ENCODE data around the gene PPP4R1.
"Not testable (repeated sequence)": the region's sequence is repeated elsewhere in the genome, so short reads cannot be mapped to it uniquely, and the experiment has no call there.

PPP4R1 gene

DNA sequence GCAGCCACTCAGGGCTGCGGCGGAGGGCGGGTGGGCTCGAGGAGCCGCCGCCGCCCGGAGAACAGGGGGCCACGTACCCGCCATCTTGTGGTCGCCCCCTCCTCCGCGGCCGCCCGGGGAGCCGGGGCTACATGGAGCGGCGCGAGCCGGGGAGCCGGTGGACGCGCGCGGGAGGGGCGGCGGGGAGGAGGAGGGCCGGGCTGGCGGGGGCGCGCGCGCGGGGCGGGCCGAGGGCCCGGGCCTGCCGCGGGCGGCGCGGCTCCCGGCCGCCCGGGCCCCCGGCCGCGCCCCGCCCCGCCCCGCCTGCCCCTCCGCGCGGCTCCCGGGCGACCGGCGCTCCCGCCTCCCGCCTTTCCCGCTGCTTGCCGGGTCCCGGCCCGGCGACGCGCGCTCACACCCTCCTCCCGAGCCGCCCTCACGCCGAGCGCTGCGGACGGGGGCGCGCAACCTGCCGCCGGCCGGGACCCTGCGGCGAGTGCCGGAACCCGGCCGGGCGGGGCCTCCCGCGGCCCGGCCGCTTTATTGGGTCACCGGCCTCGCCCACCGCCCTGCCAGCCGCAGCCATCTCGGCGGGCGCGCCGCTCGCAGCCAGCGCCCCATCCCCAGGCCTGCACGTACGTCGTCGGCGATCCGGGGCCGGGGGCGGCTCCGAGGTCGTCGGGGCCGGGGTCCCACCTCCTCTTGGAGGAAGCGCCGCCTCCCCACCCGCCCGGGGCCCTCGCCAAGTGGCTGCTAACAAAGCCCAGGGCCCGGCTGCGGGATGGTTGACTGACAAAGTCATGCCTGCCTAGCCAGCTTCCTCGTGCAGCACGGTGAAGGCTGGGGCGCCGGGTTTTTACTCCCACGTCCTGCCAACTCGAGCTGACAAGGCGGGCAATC lies at the start of gene PPP4R1:
Gene PPP4R1 (minus strand): TSS at position 159 of the 879 bp plus-strand sequence. CDS start 75 bp downstream, at position 84.
- peak; percentile 75 for DNase-seq

DNA sequence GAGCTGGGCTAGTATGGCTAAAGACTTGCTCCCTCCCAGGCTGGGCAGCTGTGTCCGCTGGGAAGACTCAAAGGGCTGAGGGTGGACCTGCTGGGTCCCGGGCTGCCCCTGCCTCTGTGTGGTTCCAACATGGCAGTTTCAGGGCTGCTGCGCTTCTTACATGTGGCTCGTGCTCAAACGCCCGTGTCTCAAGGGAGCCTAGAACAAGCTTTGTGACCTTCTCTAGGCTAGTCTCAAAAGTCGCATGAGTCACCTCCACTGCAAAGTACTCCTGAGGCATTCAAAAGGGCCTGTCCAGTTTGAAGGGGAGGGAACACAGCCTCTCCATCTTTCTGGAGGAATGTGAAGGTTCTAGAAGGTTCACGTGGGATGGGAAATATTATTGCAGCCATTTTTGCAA lies 49.0 kb upstream of the PPP4R1 start:
- DNase-seq: no peak

DNA sequence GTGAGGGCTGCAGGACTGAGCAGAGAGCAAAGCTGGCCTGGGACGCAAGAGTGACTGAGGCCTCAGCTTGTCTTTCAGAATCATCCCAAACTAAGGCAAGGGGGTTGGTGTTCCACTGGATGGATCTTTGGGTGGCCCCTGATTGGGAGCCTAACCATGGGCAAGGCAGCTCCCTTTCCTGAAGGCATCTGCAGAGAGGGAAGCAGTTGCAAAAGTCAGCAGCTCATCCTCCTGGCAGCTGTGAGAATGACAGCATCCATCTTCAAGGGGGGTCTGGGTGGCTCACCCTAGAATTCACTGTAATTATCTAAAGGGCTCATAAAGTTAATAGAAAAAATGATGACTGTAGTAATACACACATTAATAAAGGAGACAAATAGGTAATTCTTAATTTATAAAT lies 47.2 kb upstream of the PPP4R1 start:
- peak; percentile 41 for DNase-seq

GRCh38 chr18:9659499-9660375 lies 45.4 kb upstream of the PPP4R1 start:
- no peak for DNase-seq

- no peak for DNase-seq
Measured at GRCh38 chr18:9658087-9658641, 43.8 kb upstream of the PPP4R1 start.

DNA sequence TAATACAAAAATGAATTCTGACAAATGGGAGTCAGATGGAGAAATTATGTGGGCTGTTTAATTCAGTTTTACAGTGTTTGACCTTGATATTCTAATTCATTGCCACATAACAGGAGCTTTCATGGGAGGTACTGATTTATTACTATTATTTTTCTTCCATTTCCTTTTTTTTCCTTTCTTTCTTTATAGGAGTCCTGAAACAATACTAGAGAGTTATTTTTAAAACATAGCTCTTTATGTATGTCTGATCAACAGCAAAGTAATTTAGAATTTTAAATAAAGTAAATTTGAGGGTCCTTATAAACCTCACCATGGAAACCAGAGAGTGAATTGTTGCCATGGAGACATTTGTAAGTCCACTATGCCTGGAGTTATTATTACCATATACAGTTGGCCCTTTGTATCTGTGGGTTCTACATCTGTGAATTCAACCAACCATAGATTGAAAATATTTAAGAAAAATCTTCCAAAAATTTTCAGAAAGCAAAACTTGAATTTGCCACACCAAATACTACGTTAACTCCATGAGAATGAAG lies 40.9 kb upstream of the PPP4R1 start:
- no peak for DNase-seq

DNA sequence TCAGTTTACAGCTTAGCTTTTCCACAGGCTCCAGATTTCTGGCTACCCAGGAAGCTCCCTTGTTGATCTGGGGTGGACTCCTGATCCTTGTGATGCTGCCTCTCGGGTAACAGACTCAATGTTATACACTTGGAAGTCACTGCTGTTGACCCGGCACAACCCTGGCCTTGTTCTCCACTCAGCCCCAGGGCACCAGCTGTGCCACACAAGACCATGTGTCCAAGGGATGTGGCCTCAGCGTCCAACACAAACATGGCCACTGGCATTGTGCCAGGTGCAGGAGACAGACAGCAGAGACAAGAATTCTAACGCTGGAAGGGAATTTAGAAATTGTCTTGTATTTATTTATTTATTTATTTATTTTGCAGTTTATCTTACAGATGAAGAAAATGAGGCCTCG lies 39.0 kb upstream of the PPP4R1 start:
- DNase-seq: peak; percentile 54

DNA sequence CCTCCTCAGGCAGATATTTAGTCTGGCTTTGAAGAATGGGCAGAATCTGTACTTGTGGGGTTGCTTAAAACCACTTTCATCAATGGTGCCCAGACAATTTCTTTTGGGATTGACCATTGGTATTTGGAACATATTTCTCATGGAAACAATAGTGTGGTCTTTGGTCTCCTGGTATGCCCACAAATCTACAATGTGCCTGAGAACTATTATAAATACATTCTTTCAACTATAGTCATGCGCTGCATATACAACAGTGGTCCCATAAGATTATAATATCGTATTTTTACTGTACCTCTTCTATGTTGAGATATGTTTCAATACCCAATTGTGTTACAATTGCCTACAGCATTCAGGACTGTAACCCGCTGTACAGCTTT lies 34.8 kb upstream of the PPP4R1 start:
- peak; percentile 26 for DNase-seq

- DNase-seq: no peak
Measured at GRCh38 chr18:9648431-9649163, 34.2 kb upstream of the PPP4R1 start.

- DNase-seq: no peak
Measured at GRCh38 chr18:9647496-9648323, 33.4 kb upstream of the PPP4R1 start.

DNA sequence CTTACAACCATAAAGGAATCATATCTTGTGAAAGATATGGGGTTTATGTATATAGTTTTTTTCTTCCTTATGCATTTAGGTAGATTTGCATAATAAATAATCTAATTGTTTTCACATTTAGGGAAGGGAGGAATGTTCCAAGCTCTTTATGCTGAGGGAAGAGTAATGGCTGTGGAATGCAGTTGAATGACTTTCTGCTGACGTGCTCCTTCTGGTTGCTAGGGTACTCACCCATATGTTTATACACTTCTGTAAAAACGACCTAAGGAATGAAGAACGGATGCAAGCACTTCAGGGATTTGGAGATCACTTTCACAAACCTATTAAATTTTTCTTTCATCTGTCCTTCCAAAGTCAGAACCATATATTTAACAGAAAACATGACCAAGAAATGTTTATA lies 29.2 kb upstream of the PPP4R1 start:
- peak; percentile 96 for DNase-seq

GRCh38 chr18:9642799-9643462 lies 28.6 kb upstream of the PPP4R1 start:
- DNase-seq: peak; percentile 78

- DNase-seq: not testable (repeated sequence)
Measured at GRCh38 chr18:9641081-9641480, 26.7 kb upstream of the PPP4R1 start.

DNA sequence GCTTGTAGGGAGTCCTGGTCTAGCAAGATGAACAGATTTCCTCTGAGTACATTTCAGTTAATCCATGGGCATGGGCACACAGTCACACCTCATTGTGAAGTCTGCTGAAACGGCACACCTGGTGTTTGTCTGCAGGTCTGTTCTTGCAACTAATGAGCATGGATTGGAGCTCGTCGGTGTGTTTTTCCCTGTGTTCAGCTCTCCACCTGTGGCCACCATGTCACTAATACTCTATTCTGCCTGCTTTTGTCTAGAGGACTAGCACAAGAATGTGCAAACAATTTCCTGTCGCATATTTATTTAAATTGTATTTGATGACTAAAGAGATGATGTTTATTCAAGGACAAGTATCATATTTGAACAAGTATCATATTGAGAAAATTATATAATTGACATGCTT lies 24.5 kb upstream of the PPP4R1 start:
- DNase-seq: no peak

DNA sequence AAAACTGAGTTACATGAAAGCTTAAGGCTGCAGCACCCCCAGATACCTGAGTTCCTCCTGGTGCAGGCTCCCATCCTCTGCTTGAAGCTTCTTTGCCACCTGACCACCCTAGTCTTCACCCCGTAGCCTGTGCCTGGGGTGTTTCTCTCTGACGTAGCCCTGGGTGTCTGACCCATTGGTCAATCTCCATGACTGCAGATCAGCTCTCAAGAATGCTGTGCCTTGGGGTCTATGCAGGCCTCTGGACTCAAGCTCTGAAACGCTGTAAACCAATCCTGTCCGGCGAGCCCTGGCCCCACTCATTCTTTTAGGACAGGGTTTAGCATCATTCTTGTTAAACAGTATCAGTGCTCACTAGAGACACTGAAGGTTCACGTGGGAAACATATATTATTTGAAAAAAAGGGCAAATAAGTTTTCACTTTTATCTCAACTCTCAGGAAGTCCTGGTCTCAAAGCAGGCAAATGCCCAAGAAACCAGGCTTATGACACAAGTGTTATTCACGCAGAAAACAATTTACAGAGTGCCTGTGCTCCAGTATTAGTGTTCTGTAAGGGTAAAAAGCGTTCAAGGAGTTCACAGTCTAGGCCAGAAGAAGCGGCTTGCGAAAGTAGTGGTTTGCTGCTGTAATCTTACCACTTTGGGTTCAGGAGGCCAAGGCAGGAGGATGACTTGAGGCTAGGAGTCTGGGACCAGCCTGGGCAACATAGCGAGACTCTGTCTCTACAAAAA lies 22.8 kb upstream of the PPP4R1 start:
- peak; percentile 36 for DNase-seq

DNA sequence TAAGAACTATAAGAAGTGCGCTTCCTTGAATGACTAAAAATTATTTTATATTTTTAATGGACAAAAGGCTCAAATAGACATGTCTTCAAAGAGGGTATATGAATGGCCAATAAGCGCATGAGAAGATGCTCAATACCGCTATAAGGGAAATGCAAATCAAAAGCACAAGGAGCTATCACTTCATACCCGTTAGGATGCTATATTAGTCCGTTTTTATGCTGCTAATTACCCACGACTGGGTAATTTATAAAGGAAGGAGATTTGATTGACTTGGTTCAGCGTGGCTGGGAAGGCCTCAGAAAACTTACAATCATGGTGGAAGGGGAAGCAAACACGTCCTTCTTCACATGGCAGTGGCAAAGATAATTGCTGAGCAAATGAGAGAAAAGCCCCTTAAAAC lies 20.5 kb upstream of the PPP4R1 start:
- DNase-seq: no peak

DNA sequence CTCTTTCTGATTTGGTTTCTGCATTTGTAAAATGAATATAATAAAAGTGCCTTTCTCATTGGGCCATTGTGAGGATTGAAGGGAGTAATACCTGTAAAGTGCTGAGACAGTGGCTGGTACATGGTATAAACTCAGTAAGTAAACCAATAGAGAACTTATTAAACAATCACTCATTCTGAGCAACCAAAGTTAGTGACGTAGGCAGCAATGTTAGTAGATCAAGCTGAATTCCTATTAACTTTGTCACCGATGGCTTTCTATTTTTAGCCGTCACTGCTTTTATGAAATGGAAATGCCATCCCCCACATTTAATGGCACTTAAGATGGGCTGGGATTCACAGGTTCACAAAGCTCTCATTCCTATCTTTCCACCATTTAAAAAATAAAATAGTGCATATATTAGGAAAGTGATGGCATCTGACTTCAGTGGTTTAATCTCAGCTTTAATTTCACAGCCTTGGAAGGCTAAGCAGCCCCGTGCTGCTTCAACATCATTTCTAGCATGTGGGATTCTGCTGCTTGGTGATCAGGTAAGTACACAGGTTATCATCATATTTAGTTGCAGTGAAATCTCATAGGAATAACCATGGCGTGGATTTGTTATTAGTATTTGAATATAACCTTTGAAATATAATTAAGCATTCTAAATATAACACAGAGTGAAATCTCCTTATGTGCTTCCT lies 17.6 kb upstream of the PPP4R1 start:
- peak; percentile 91 for DNase-seq

- no peak for DNase-seq
Measured at GRCh38 chr18:9630444-9630843, 16.1 kb upstream of the PPP4R1 start.

- no peak for DNase-seq
Measured at GRCh38 chr18:9629709-9630108, 15.3 kb upstream of the PPP4R1 start.

- DNase-seq: no peak
Measured at GRCh38 chr18:9628984-9629383, 14.6 kb upstream of the PPP4R1 start.
